ENCODE measurements around the gene FBXL19. TPM values are rescaled to one million over a fixed set of nuclear protein-coding genes. Genes with fewer than 3 reads are reported as not detected.

Gene FBXL19
- total and polyA plus RNA-seq, 2 of the 13 experiments (the other 11 are each of a cell fraction or from before 2014, with no cell fraction given): 6.0 to 13.7 TPM

DNA sequence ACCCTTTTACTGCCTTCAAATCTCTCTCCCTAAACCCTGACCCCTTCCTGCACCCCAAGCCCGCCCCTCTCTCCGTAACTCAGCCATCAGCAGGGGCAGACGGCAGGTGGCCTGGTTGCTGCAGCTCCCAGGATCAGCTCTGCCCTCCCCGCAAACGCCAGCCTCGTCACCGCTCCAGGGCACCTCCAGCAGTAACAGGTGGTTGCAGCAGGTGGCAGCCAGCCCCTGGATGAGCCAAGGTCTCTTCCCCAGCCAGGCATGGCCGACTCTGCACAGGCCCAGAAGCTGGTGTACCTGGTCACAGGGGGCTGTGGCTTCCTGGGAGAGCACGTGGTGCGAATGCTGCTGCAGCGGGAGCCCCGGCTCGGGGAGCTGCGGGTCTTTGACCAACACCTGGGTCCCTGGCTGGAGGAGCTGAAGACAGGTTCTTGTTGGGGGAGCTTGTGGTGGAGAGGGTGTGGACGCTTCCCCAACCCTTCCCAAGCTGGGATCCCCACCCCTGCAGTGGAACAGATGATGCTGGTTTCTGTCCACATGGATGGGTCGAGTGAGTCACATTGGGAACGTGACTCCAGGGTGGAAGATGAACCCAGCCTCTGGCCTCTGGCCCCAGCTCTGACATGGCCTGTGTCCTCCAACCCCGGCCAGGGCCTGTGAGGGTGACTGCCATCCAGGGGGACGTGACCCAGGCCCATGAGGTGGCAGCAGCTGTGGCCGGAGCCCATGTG is 62.2 kb downstream of the FBXL19 start (continued):
- TF ChIP-seq, protein P1, sequence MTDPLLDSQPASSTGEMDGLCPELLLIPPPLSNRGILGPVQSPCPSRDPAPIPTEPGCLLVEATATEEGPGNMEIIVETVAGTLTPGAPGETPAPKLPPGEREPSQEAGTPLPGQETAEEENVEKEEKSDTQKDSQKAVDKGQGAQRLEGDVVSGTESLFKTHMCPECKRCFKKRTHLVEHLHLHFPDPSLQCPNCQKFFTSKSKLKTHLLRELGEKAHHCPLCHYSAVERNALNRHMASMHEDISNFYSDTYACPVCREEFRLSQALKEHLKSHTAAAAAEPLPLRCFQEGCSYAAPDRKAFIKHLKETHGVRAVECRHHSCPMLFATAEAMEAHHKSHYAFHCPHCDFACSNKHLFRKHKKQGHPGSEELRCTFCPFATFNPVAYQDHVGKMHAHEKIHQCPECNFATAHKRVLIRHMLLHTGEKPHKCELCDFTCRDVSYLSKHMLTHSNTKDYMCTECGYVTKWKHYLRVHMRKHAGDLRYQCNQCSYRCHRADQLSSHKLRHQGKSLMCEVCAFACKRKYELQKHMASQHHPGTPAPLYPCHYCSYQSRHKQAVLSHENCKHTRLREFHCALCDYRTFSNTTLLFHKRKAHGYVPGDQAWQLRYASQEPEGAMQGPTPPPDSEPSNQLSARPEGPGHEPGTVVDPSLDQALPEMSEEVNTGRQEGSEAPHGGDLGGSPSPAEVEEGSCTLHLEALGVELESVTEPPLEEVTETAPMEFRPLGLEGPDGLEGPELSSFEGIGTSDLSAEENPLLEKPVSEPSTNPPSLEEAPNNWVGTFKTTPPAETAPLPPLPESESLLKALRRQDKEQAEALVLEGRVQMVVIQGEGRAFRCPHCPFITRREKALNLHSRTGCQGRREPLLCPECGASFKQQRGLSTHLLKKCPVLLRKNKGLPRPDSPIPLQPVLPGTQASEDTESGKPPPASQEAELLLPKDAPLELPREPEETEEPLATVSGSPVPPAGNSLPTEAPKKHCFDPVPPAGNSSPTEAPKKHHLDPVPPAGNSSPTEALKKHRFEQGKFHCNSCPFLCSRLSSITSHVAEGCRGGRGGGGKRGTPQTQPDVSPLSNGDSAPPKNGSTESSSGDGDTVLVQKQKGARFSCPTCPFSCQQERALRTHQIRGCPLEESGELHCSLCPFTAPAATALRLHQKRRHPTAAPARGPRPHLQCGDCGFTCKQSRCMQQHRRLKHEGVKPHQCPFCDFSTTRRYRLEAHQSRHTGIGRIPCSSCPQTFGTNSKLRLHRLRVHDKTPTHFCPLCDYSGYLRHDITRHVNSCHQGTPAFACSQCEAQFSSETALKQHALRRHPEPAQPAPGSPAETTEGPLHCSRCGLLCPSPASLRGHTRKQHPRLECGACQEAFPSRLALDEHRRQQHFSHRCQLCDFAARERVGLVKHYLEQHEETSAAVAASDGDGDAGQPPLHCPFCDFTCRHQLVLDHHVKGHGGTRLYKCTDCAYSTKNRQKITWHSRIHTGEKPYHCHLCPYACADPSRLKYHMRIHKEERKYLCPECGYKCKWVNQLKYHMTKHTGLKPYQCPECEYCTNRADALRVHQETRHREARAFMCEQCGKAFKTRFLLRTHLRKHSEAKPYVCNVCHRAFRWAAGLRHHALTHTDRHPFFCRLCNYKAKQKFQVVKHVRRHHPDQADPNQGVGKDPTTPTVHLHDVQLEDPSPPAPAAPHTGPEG (CRISPR knock-in tag; IDR thresholded peaks at IDR 0.05): peak; percentile 26; the same call in 1 of the 2 replicates
- TF ChIP-seq ZNF713 (CRISPR knock-in tag; IDR thresholded peaks at IDR 0.05) (no peak), HHEX (CRISPR knock-in tag; IDR thresholded peaks at IDR 0.05) (no peak), PHF8 (CRISPR knock-in tag; IDR thresholded peaks at IDR 0.05) (peak; percentile 69; the same call in 1 of the 2 replicates), MED13 (CRISPR knock-in tag; IDR thresholded peaks at IDR 0.05) (no peak), YEATS4 (CRISPR knock-in tag; IDR thresholded peaks at IDR 0.05; ENCODE audit: borderline replicate concordance) (peak; percentile 83), SP5 (CRISPR knock-in tag; IDR thresholded peaks at IDR 0.05; ENCODE audit: borderline replicate concordance, low read depth) (peak; percentile 2; the same call in 1 of the 2 replicates), ZNF367 (CRISPR knock-in tag; IDR thresholded peaks at IDR 0.05; ENCODE audit: borderline replicate concordance) (peak; percentile 63; the same call in 1 of the 2 replicates), GATA4 (IDR thresholded peaks at IDR 0.05; ENCODE audit: borderline replicate concordance, low read depth) (no peak), SIX1 (CRISPR knock-in tag; IDR thresholded peaks at IDR 0.05; ENCODE audit: borderline replicate concordance) (no peak), ZNF180 (CRISPR knock-in tag; IDR thresholded peaks at IDR 0.05; ENCODE audit: borderline replicate concordance, low read depth) (0 out of 2 replicates have a peak, but pooled peaks have one; percentile 22), POLR2AphosphoS5 (IDR thresholded peaks at IDR 0.05; ENCODE audit: low read depth, low read length) (no peak; the same call in 1 of the 2 replicates), ZNF772 (CRISPR knock-in tag; IDR thresholded peaks at IDR 0.05) (peak; percentile 93), ZNF3 (CRISPR knock-in tag; IDR thresholded peaks at IDR 0.05) (no peak), FOXA3 (CRISPR knock-in tag; IDR thresholded peaks at IDR 0.05) (no peak; the same call in 1 of the 2 replicates), ZNF121 (CRISPR knock-in tag; IDR thresholded peaks at IDR 0.05) (peak; percentile 73)
- TF ChIP-seq, protein P2, sequence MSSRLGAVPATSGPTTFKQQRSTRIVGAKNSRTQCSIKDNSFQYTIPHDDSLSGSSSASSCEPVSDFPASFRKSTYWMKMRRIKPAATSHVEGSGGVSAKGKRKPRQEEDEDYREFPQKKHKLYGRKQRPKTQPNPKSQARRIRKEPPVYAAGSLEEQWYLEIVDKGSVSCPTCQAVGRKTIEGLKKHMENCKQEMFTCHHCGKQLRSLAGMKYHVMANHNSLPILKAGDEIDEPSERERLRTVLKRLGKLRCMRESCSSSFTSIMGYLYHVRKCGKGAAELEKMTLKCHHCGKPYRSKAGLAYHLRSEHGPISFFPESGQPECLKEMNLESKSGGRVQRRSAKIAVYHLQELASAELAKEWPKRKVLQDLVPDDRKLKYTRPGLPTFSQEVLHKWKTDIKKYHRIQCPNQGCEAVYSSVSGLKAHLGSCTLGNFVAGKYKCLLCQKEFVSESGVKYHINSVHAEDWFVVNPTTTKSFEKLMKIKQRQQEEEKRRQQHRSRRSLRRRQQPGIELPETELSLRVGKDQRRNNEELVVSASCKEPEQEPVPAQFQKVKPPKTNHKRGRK (CRISPR knock-in tag; IDR thresholded peaks at IDR 0.05): no peak
- TF ChIP-seq, protein P3, sequence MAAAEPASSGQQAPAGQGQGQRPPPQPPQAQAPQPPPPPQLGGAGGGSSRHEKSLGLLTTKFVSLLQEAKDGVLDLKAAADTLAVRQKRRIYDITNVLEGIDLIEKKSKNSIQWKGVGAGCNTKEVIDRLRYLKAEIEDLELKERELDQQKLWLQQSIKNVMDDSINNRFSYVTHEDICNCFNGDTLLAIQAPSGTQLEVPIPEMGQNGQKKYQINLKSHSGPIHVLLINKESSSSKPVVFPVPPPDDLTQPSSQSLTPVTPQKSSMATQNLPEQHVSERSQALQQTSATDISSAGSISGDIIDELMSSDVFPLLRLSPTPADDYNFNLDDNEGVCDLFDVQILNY (CRISPR knock-in tag; conservative IDR thresholded peaks at IDR 0.05): no peak
- TF ChIP-seq, protein P4, sequence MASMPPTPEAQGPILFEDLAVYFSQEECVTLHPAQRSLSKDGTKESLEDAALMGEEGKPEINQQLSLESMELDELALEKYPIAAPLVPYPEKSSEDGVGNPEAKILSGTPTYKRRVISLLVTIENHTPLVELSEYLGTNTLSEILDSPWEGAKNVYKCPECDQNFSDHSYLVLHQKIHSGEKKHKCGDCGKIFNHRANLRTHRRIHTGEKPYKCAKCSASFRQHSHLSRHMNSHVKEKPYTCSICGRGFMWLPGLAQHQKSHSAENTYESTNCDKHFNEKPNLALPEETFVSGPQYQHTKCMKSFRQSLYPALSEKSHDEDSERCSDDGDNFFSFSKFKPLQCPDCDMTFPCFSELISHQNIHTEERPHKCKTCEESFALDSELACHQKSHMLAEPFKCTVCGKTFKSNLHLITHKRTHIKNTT (CRISPR knock-in tag; IDR thresholded peaks at IDR 0.05): 0 out of 2 replicates have a peak, but pooled peaks have one; percentile 89
- TF ChIP-seq, protein P5, sequence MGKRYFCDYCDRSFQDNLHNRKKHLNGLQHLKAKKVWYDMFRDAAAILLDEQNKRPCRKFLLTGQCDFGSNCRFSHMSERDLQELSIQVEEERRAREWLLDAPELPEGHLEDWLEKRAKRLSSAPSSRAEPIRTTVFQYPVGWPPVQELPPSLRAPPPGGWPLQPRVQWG (CRISPR knock-in tag; IDR thresholded peaks at IDR 0.05; ENCODE audit: borderline replicate concordance, low read depth): no peak

Data from HepG2 (cell line).